ENCODE results near the gene GNPTG.

The GNPTG gene

GRCh38 chr16:1312903-1313302 is 38.8 kb upstream of the GNPTG start:
- Histone ChIP-seq H3K27me3 (ENCODE audit: control insufficient read depth, insufficient read depth, low read length) (no peaks in the 10 kb centered on the region), H3K4me3 (ENCODE audit: low read length) (no peak overlapping the region), H3K9me3 (ENCODE audit: control insufficient read depth, low read length) (no peaks in the 10 kb centered on the region), H3K36me3 (ENCODE audit: control insufficient read depth, insufficient read depth, low read length) (peaks cover 8% of the 10 kb centered on the region), H3K9ac (ENCODE audit: low read length) (no peak overlapping the region), H3K4me1 (ENCODE audit: control insufficient read depth, insufficient read depth, low read length) (peaks cover 21% of the 10 kb centered on the region)

- Histone ChIP-seq H3K36me3 (ENCODE audit: control insufficient read depth, insufficient read depth, low read length) (peaks cover 8% of the 10 kb centered on the region), H3K9ac (ENCODE audit: low read length) (no peak overlapping the region), H3K4me1 (ENCODE audit: control insufficient read depth, insufficient read depth, low read length) (peaks cover 21% of the 10 kb centered on the region), H3K4me3 (ENCODE audit: low read length) (no peak overlapping the region), H3K9me3 (ENCODE audit: control insufficient read depth, low read length) (no peaks in the 10 kb centered on the region), H3K27me3 (ENCODE audit: control insufficient read depth, insufficient read depth, low read length) (no peaks in the 10 kb centered on the region)
These were observed 37.9 kb upstream of the GNPTG start for GRCh38 chr16:1313721-1314369.

DNA sequence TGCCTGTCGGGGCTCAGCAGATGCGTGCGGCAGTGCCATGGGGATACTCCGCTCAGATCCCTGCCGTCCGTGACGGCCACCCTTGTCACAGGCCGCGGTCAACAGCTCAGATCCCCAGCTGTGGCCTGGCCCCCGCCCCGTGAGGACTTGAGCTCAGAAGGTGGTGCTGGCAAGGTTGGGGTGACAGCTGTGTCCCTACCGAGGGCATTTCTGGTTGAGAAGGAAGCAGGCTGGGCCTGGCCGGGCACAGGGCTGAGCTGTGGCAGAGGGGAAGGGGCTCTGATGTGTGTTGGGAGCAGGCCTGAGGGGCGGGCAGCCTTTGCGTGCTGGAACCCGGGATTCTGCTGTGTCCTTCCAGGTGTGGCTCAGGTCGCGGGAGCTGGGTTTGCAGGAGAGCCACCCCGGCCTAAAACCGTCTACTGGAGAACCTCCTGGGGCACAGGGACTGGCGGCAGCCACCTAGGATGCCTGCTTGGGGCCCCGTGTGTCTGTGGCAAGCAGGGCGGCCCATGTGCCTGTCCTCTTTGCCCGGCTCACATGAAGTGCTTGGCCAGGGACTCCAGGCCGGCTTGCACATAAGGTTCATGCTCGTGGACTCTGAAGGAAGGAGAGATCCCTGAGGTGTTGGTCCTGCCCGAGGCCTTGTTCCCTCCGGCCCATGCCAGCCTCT is 37.2 kb upstream of the GNPTG start:
- no peaks in the 10 kb centered on the region for H3K27me3 ChIP-seq (ENCODE audit: control insufficient read depth, insufficient read depth, low read length)
- no peak overlapping the region for H3K4me3 ChIP-seq (ENCODE audit: low read length)
- H3K9me3 ChIP-seq (ENCODE audit: control insufficient read depth, low read length): no peaks in the 10 kb centered on the region
- no peak overlapping the region for H3K9ac ChIP-seq (ENCODE audit: low read length)
- peaks cover 21% of the 10 kb centered on the region for H3K4me1 ChIP-seq (ENCODE audit: control insufficient read depth, insufficient read depth, low read length)
- peaks cover 11% of the 10 kb centered on the region for H3K36me3 ChIP-seq (ENCODE audit: control insufficient read depth, insufficient read depth, low read length)

- Histone ChIP-seq H3K4me1 (ENCODE audit: control insufficient read depth, insufficient read depth, low read length) (peaks cover 21% of the 10 kb centered on the region), H3K36me3 (ENCODE audit: control insufficient read depth, insufficient read depth, low read length) (peaks cover 12% of the 10 kb centered on the region), H3K9ac (ENCODE audit: low read length) (no peak overlapping the region), H3K4me3 (ENCODE audit: low read length) (no peak overlapping the region), H3K27me3 (ENCODE audit: control insufficient read depth, insufficient read depth, low read length) (no peaks in the 10 kb centered on the region), H3K9me3 (ENCODE audit: control insufficient read depth, low read length) (no peaks in the 10 kb centered on the region)
These were observed 36.4 kb upstream of the GNPTG start for GRCh38 chr16:1315081-1316032.

DNA sequence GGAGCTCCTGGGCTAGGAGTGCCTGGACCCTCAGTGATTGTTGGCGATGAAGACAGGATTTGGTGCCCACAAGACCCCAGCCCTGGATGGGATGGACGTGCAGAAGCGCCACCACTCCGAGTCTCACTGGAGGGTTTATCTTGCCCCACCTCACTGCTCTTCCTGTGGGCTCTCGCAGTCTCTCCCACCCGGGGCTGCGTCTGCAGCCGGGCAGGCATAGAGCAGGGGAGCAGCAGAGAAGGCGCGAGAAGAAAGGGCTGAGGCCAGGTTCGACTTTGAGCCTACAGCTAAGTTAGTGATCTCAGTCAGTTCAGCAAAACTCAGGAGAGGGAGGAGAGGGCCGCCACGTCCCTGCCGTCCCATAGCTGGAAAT is 35.7 kb upstream of the GNPTG start:
- H3K9me3 ChIP-seq (ENCODE audit: control insufficient read depth, low read length): no peaks in the 10 kb centered on the region
- peaks cover 20% of the 10 kb centered on the region for H3K4me1 ChIP-seq (ENCODE audit: control insufficient read depth, insufficient read depth, low read length)
- H3K9ac ChIP-seq (ENCODE audit: low read length): no peak overlapping the region
- no peak overlapping the region for H3K4me3 ChIP-seq (ENCODE audit: low read length)
- H3K36me3 ChIP-seq (ENCODE audit: control insufficient read depth, insufficient read depth, low read length): peaks cover 12% of the 10 kb centered on the region
- H3K27me3 ChIP-seq (ENCODE audit: control insufficient read depth, insufficient read depth, low read length): no peaks in the 10 kb centered on the region

GRCh38 chr16:1317479-1318267 is 34.1 kb upstream of the GNPTG start:
- Histone ChIP-seq H3K4me1 (ENCODE audit: control insufficient read depth, insufficient read depth, low read length) (peaks cover 3% of the 10 kb centered on the region), H3K9ac (ENCODE audit: low read length) (no peak overlapping the region), H3K4me3 (ENCODE audit: low read length) (no peak overlapping the region), H3K36me3 (ENCODE audit: control insufficient read depth, insufficient read depth, low read length) (peaks cover 12% of the 10 kb centered on the region), H3K9me3 (ENCODE audit: control insufficient read depth, low read length) (no peaks in the 10 kb centered on the region), H3K27me3 (ENCODE audit: control insufficient read depth, insufficient read depth, low read length) (no peaks in the 10 kb centered on the region)

GRCh38 chr16:1318268-1318545 is 33.5 kb upstream of the GNPTG start:
- H3K4me3 ChIP-seq (ENCODE audit: low read length): no peak overlapping the region
- H3K4me1 ChIP-seq (ENCODE audit: control insufficient read depth, insufficient read depth, low read length): no peaks in the 10 kb centered on the region
- H3K27me3 ChIP-seq (ENCODE audit: control insufficient read depth, insufficient read depth, low read length): no peaks in the 10 kb centered on the region
- H3K9ac ChIP-seq (ENCODE audit: low read length): no peak overlapping the region
- peaks cover 12% of the 10 kb centered on the region for H3K36me3 ChIP-seq (ENCODE audit: control insufficient read depth, insufficient read depth, low read length)
- no peaks in the 10 kb centered on the region for H3K9me3 ChIP-seq (ENCODE audit: control insufficient read depth, low read length)

DNA sequence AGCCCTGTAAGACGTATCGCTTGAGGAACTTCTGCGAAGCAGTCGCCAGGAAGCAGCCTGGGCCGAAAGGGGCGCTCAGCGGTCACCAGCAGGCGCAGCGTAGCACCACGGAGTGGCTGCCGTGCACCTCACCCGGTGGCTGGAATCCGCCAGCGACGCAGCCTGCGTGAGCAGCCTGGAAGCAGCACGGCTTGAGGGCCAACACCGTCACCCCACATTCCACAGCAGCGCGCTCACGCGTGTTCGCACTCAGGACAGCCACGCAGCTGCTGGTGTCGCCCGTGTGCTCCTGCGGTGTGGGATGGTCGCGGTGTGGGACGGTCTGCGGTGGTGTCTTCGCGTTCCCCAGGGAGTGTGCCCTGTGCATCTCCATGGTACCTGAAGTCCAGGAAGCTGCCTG is 32.7 kb upstream of the GNPTG start:
- Histone ChIP-seq H3K4me3 (ENCODE audit: low read length) (no peak overlapping the region), H3K9ac (ENCODE audit: low read length) (no peak overlapping the region), H3K36me3 (ENCODE audit: control insufficient read depth, insufficient read depth, low read length) (peaks cover 12% of the 10 kb centered on the region), H3K9me3 (ENCODE audit: control insufficient read depth, low read length) (no peaks in the 10 kb centered on the region), H3K4me1 (ENCODE audit: control insufficient read depth, insufficient read depth, low read length) (no peaks in the 10 kb centered on the region), H3K27me3 (ENCODE audit: control insufficient read depth, insufficient read depth, low read length) (no peaks in the 10 kb centered on the region)

- Histone ChIP-seq H3K9me3 (ENCODE audit: control insufficient read depth, low read length) (no peaks in the 10 kb centered on the region), H3K9ac (ENCODE audit: low read length) (no peak overlapping the region), H3K36me3 (ENCODE audit: control insufficient read depth, insufficient read depth, low read length) (peaks cover 15% of the 10 kb centered on the region), H3K27me3 (ENCODE audit: control insufficient read depth, insufficient read depth, low read length) (no peaks in the 10 kb centered on the region), H3K4me1 (ENCODE audit: control insufficient read depth, insufficient read depth, low read length) (no peaks in the 10 kb centered on the region), H3K4me3 (ENCODE audit: low read length) (no peak overlapping the region)
These were observed 31.6 kb upstream of the GNPTG start for GRCh38 chr16:1320097-1320496.

DNA sequence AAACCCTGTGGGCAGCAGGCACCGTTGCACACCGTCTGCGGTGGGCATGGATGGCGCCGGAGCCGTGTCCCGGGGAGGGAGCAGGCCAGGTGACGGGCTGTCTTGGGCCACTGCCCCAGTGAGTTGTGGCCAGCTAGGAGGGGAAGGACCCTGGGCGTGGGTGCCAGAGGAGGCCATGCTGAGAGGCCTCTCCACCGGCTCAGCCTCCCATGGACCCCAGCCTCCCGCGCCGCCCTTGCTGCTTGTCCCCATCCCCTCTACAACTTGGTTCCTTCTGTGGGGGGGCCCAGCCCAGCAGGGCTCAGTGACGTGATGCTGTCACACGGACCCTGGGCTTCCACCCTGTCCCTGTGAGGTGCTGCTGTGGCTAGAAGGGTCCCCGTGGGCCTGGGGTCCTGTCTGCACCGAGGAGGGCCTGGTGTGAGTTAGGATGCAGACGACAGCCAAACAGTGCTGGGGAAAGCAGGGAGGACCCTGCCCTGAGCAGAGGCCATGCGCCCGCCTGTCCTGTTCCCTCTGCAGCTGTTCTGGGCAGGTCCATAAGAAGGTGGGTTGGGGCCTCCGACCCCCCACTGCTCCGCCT is 31.0 kb upstream of the GNPTG start:
- peaks cover 20% of the 10 kb centered on the region for H3K36me3 ChIP-seq (ENCODE audit: control insufficient read depth, insufficient read depth, low read length)
- H3K9me3 ChIP-seq (ENCODE audit: control insufficient read depth, low read length): no peaks in the 10 kb centered on the region
- no peaks in the 10 kb centered on the region for H3K4me1 ChIP-seq (ENCODE audit: control insufficient read depth, insufficient read depth, low read length)
- no peak overlapping the region for H3K9ac ChIP-seq (ENCODE audit: low read length)
- no peak overlapping the region for H3K4me3 ChIP-seq (ENCODE audit: low read length)
- no peaks in the 10 kb centered on the region for H3K27me3 ChIP-seq (ENCODE audit: control insufficient read depth, insufficient read depth, low read length)

DNA sequence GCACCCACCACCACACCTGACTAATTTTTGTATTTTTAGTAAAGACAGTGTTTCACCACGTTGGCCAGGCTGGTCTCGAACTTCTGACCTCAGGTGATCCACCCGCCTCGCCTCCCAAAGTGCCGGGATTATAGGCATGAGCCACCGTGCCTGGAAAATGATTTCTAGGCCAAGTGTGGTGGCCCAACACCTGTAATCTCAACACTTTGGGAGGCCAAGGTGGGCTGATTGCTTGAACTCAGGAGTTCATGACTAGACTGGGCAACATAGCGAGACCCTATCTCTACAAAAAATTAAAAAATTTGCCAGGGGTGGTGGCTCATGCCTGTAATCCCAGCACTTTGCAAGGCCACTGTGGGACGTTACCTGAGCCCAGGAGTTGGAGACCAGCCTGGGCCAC is 29.3 kb upstream of the GNPTG start:
- Histone ChIP-seq H3K27me3 (ENCODE audit: control insufficient read depth, insufficient read depth, low read length) (no peaks in the 10 kb centered on the region), H3K4me1 (ENCODE audit: control insufficient read depth, insufficient read depth, low read length) (no peaks in the 10 kb centered on the region), H3K9ac (ENCODE audit: low read length) (no peak overlapping the region), H3K4me3 (ENCODE audit: low read length) (no peak overlapping the region), H3K36me3 (ENCODE audit: control insufficient read depth, insufficient read depth, low read length) (peaks cover 17% of the 10 kb centered on the region), H3K9me3 (ENCODE audit: control insufficient read depth, low read length) (no peaks in the 10 kb centered on the region)
